HEK293 (cell line): ENCODE results near the gene FOSL1.

Experiments used
- CTCF ChIA-PET: fragments of 350-600 bp; formaldehyde crosslinking; extraction: SDS; loops from one replicate; lab custom pipeline; 2021; ENCODE audit warnings: antibody characterized with exemption; lab: Yijun Ruan, JAX
- POLR2A ChIA-PET: fragments of 300-600 bp; formaldehyde crosslinking; extraction: SDS; loops from one replicate; lab custom pipeline; 2020; ENCODE audit warnings: antibody characterized with exemption, inconsistent platforms; lab: Yijun Ruan, JAX
- H3K27ac ChIP-seq: fragments of 200-500 bp; sonication (Bioruptor generic); 2 replicates; pipeline ENCODE4 v1.5.1; 2014; ENCODE audit warnings: low read depth, low read length, control low read depth, inconsistent platforms; ENCODE audit errors: extremely low read depth
- H3K36me3 ChIP-seq, 2 experiments: fragments of 200-500 bp in 1 of 2; sonication (Bioruptor generic) in 1 of 2; 1 replicate in 1 of 2; 2 replicates in 1 of 2; pipeline ENCODE4 v1.5.1; 2014 to 2017; ENCODE audit warnings: inconsistent platforms in 2 of 2, low read length in 2 of 2; ENCODE audit not compliant: control insufficient read depth in 2 of 2, insufficient read depth in 1 of 2
- H3K4me1 ChIP-seq: fragments of 200-500 bp; sonication (Bioruptor generic); 2 replicates; pipeline ENCODE4 v1.5.1; 2014; ENCODE audit warnings: mild to moderate bottlenecking, low read length, inconsistent platforms; ENCODE audit not compliant: control insufficient read depth, insufficient read depth
- H3K4me3 ChIP-seq: 2 replicates; pipeline ENCODE4 v1.5.1; 2011; ENCODE audit warnings: low read depth, mild to moderate bottlenecking, control low read depth, low read length, moderate library complexity
- H3K9me3 ChIP-seq: fragments of 200-500 bp; sonication (Bioruptor generic); 2 replicates; pipeline ENCODE4 v1.5.1; 2014; ENCODE audit warnings: low read depth, low read length, inconsistent platforms; ENCODE audit not compliant: control insufficient read depth, insufficient read depth
- BCL11A ChIP-seq: fragments of 450-650 bp; formaldehyde crosslinking; IDR thresholded peaks from 2 replicates; pipeline ENCODE4 v1.5.1; 2016; ENCODE audit warnings: low read depth, missing biosample characterization, missing genetic modification characterization
- SALL2 ChIP-seq: fragments of 450-650 bp; formaldehyde crosslinking; IDR thresholded peaks from 2 replicates; pipeline ENCODE4 v1.5.0; 2017; ENCODE audit warnings: missing biosample characterization, mild to moderate bottlenecking, missing genetic modification characterization, borderline replicate concordance
- SETDB1 ChIP-seq: IDR thresholded peaks from one replicate; pipeline ENCODE4 v1.6.1; 2017; ENCODE audit warnings: mild to moderate bottlenecking, low read length, moderate library complexity, mixed read lengths; ENCODE audit not compliant: insufficient read length
- TRIM28 ChIP-seq: IDR thresholded peaks from 2 replicates; pipeline ENCODE4 v1.6.1; 2011; ENCODE audit warnings: low read length, control low read depth, borderline replicate concordance
- ZNF175 ChIP-seq: fragments of 450-650 bp; formaldehyde crosslinking; IDR thresholded peaks from 2 replicates; pipeline ENCODE4 v1.5.1; 2016; ENCODE audit warnings: missing biosample characterization, missing genetic modification characterization
- ZNF341 ChIP-seq: fragments of 450-650 bp; formaldehyde crosslinking; IDR thresholded peaks from 2 replicates; pipeline ENCODE4; 2016; ENCODE audit warnings: low read depth, missing biosample characterization, missing genetic modification characterization
- ZNF37A ChIP-seq: fragments of 450-650 bp; IDR thresholded peaks from 2 replicates; pipeline ENCODE4 v1.5.1; 2018; ENCODE audit warnings: missing biosample characterization, missing genetic modification characterization
- ZNF391 ChIP-seq: fragments of 450-650 bp; formaldehyde crosslinking; IDR thresholded peaks from 2 replicates; pipeline ENCODE4 v1.5.1; 2016; ENCODE audit warnings: low read depth, missing biosample characterization, missing genetic modification characterization, borderline replicate concordance
- ZNF416 ChIP-seq: fragments of 450-650 bp; formaldehyde crosslinking; IDR thresholded peaks from 2 replicates; pipeline ENCODE4 v1.5.1; 2016; ENCODE audit warnings: missing biosample characterization, missing genetic modification characterization
- ZNF423 ChIP-seq: fragments of 450-650 bp; formaldehyde crosslinking; IDR thresholded peaks from 2 replicates; pipeline ENCODE4 v1.5.1; 2016; ENCODE audit warnings: missing biosample characterization, missing genetic modification characterization
- ZNF433 ChIP-seq: fragments of 450-650 bp; formaldehyde crosslinking; IDR thresholded peaks from 2 replicates; pipeline ENCODE4 v1.5.1; 2016; ENCODE audit warnings: missing biosample characterization, missing genetic modification characterization, low read depth
- ZNF521 ChIP-seq: fragments of 450-650 bp; formaldehyde crosslinking; IDR thresholded peaks from 2 replicates; pipeline ENCODE4 v1.5.1; 2017; ENCODE audit warnings: missing biosample characterization, mild to moderate bottlenecking, missing genetic modification characterization
- ZNF530 ChIP-seq: fragments of 450-650 bp; formaldehyde crosslinking; IDR thresholded peaks from 2 replicates; pipeline ENCODE4 v1.5.1; 2016; ENCODE audit warnings: low read depth, missing biosample characterization, missing genetic modification characterization
- ZNF561 ChIP-seq: fragments of 450-650 bp; IDR thresholded peaks from 2 replicates; pipeline ENCODE4 v1.5.1; 2018; ENCODE audit warnings: missing biosample characterization, missing genetic modification characterization, borderline replicate concordance
- ZNF585B ChIP-seq: fragments of 450-650 bp; formaldehyde crosslinking; IDR thresholded peaks from 2 replicates; pipeline ENCODE4 v1.5.1; 2016; ENCODE audit warnings: missing biosample characterization, missing genetic modification characterization
- ZNF600 ChIP-seq: fragments of 450-650 bp; formaldehyde crosslinking; IDR thresholded peaks from 2 replicates; pipeline ENCODE4 v1.5.1; 2016; ENCODE audit warnings: missing biosample characterization, missing genetic modification characterization
- ZNF624 ChIP-seq: fragments of 450-650 bp; formaldehyde crosslinking; IDR thresholded peaks from 2 replicates; pipeline ENCODE4 v1.5.1; 2017; ENCODE audit warnings: missing biosample characterization, missing genetic modification characterization
- ZNF629 ChIP-seq: fragments of 450-650 bp; formaldehyde crosslinking; IDR thresholded peaks from 2 replicates; pipeline ENCODE4 v1.5.1; 2017; ENCODE audit warnings: missing biosample characterization, missing genetic modification characterization
- ZNF707 ChIP-seq: fragments of 450-650 bp; formaldehyde crosslinking; IDR thresholded peaks from 2 replicates; pipeline ENCODE4 v1.5.1; 2016; ENCODE audit warnings: missing biosample characterization, missing genetic modification characterization
- ZNF768 ChIP-seq: fragments of 450-650 bp; formaldehyde crosslinking; IDR thresholded peaks from 2 replicates; pipeline ENCODE4 v1.5.1; 2018; ENCODE audit warnings: missing biosample characterization, mild to moderate bottlenecking, missing genetic modification characterization
- TF ChIP-seq, protein P1 (sequence below): fragments of 450-650 bp; formaldehyde crosslinking; IDR thresholded peaks from 2 replicates; pipeline ENCODE4 v1.5.1; 2017; ENCODE audit warnings: missing biosample characterization, missing genetic modification characterization
- TF ChIP-seq, protein P2 (sequence below): fragments of 450-650 bp; formaldehyde crosslinking; IDR thresholded peaks from 2 replicates; pipeline ENCODE4 v1.5.1; 2016; ENCODE audit warnings: missing biosample characterization, missing genetic modification characterization
- TF ChIP-seq, protein P3 (sequence below): fragments of 450-650 bp; formaldehyde crosslinking; IDR thresholded peaks from 2 replicates; pipeline ENCODE4 v1.5.1; 2016; ENCODE audit warnings: missing biosample characterization, missing genetic modification characterization

Gene FOSL1

DNA sequence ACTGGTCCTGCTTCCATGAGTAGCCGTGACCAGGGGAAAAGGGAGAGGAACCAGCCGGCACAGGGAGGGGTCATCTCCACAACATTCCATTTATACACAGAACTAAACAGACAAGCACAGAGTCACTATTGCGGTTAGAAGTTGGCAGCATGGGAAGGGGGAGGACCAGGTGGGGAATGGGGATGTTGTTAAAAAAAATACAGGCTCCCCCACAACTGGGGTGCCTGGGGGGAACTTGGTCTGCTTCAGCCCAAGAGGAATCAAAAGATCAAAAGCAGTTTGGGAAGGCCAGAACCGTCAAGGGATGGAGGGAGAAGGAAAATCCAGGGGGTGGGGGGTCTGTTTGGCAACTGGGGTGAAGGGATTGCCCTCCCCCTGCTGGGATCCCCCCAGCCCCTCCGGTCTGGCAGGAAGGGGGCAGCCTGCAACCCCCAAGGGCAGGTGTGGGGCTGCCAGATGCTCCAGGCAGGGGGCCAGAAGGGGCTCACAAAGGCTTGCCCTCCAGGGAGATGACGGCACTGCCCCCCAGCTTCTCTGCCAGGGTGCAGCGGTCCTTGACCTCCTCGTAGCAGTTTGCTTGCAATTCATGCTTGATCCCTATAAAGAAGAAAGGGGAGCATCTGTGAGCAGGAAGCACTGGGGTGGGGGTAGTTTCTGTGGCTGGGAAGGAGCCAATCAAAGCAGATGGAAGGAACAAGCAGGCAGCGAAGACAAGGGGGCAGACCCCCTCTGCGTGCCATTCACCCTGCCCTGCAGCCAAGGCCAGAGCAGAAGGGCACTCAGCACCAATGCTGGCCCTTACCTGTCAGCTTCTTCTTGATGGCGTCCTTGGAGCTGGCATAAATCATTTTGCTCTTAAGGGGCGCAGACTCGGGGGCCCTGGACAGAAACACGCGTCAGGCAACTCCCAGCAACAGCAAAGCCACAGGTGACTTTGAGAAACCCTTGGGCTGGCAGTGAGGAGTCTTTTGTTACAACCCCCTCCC lies 45.0 kb downstream of the FOSL1 start:
- POLR2A ChIA-PET, result no interaction called here
- Histone ChIP-seq H3K9me3 (no peaks in the 10 kb centered on the region), H3K4me1 (peaks cover 4% of the 10 kb centered on the region; the same call in 1 of the 2 replicates), H3K27ac (no peak overlapping the region), H3K36me3 (peaks cover 0 to 56% of the 10 kb centered on the region in 2 experiments; a peak in 1 of 3 replicates), H3K4me3 (no peak overlapping the region)
- CTCF ChIA-PET, result interaction anchor here (0.5 to 0.6 kb wide), 2 partner anchors 48 to 136 kb away, joined by 4 read pairs; no protein-coding TSS in a partner anchor
- no peak for TF ChIP-seq ZNF521 (tag by site-specific recombination)

DNA sequence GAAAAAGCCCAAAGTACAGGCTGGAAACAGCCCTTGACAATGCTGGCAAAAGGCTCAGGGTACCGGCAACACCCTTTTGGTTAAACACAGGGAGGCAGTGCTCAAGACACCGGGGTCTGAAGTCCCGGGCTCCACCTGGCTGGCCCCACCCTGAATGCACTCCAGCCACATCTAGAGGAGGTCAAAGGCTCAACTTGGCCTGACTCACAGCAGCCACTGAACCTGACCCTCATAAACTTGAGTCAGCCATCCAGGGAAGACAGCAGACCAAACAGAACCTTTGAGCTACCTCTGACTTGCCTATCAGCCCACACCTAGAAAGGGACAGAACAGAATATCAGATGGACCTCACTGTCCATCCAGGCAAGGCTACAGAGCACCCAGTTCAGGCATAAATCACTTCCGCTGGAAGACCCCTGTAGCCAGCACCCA lies 46.0 kb downstream of the FOSL1 start:
- H3K9me3 ChIP-seq, result no peaks in the 10 kb centered on the region
- TF ChIP-seq ZNF585B (no peak), ZNF423 (tag by site-specific recombination) (no peak), ZNF629 (tag by site-specific recombination) (no peak), ZNF175 (tag by site-specific recombination) (no peak), SETDB1 (no peak), SALL2 (tag by site-specific recombination) (no peak), ZNF600 (tag by site-specific recombination) (no peak), ZNF768 (tag by site-specific recombination) (no peak), ZNF530 (tag by site-specific recombination) (no peak)
- TF ChIP-seq, protein P1, sequence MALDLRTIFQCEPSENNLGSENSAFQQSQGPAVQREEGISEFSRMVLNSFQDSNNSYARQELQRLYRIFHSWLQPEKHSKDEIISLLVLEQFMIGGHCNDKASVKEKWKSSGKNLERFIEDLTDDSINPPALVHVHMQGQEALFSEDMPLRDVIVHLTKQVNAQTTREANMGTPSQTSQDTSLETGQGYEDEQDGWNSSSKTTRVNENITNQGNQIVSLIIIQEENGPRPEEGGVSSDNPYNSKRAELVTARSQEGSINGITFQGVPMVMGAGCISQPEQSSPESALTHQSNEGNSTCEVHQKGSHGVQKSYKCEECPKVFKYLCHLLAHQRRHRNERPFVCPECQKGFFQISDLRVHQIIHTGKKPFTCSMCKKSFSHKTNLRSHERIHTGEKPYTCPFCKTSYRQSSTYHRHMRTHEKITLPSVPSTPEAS (tag by site-specific recombination), result no peak
- H3K36me3 ChIP-seq, result peaks cover 0 to 56% of the 10 kb centered on the region in 2 experiments; a peak in 1 of 3 replicates
- no peak overlapping the region for H3K4me3 ChIP-seq
- no peak overlapping the region for H3K27ac ChIP-seq
- CTCF ChIA-PET, result no interaction called here
- POLR2A ChIA-PET, result no interaction called here
- peaks cover 2% of the 10 kb centered on the region; the same call in 1 of the 2 replicates for H3K4me1 ChIP-seq

DNA sequence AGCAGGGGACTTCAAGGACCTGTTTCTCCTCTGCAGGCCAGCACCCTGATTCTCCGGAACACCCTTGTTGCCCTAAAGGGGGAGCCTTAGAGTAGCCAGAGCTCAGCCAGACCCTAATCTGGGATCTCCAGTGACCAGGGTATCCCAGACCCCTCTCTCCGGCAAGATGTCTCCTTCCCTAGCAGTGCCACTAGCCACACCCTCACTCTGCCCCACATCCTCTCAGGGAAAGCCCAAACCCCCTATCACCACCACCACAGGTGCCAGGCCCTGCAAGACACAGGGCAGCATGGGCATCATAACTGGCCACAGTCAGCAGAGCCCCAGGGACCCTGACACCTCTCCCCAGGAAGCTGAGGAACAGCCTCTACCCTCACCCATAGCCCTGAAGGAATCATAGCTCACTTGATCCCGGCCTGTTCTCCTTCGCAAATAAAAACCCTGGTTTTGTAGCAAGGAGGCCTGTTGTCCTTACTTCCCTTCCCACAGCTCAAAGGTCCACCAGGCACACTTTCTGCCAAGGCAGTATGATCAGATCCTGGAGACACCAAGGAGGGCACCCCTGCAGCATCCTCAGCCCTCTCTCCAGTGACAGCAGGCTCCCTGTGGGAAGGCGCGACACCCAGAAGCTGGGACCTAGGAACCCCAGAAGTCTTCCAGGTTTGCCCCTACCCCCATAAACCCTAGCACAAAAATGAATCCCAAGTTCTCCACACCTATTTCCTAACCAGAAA lies 46.8 kb downstream of the FOSL1 start:
- TF ChIP-seq ZNF416 (tag by site-specific recombination) (no peak), ZNF561 (no peak), ZNF391 (no peak), TRIM28 (no peak), BCL11A (tag by site-specific recombination) (no peak), ZNF624 (tag by site-specific recombination) (no peak), ZNF341 (tag by site-specific recombination) (no peak), ZNF37A (no peak), ZNF433 (tag by site-specific recombination) (no peak), ZNF707 (tag by site-specific recombination) (no peak)
- TF ChIP-seq, protein P2, sequence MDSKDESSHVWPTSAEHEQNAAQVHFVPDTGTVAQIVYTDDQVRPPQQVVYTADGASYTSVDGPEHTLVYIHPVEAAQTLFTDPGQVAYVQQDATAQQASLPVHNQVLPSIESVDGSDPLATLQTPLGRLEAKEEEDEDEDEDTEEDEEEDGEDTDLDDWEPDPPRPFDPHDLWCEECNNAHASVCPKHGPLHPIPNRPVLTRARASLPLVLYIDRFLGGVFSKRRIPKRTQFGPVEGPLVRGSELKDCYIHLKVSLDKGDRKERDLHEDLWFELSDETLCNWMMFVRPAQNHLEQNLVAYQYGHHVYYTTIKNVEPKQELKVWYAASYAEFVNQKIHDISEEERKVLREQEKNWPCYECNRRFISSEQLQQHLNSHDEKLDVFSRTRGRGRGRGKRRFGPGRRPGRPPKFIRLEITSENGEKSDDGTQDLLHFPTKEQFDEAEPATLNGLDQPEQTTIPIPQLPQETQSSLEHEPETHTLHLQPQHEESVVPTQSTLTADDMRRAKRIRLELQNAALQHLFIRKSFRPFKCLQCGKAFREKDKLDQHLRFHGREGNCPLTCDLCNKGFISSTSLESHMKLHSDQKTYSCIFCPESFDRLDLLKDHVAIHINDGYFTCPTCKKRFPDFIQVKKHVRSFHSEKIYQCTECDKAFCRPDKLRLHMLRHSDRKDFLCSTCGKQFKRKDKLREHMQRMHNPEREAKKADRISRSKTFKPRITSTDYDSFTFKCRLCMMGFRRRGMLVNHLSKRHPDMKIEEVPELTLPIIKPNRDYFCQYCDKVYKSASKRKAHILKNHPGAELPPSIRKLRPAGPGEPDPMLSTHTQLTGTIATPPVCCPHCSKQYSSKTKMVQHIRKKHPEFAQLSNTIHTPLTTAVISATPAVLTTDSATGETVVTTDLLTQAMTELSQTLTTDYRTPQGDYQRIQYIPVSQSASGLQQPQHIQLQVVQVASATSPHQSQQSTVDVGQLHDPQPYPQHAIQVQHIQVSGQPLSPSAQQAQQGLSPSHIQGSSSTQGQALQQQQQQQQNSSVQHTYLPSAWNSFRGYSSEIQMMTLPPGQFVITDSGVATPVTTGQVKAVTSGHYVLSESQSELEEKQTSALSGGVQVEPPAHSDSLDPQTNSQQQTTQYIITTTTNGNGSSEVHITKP (tag by site-specific recombination), result no peak
- TF ChIP-seq, protein P3, sequence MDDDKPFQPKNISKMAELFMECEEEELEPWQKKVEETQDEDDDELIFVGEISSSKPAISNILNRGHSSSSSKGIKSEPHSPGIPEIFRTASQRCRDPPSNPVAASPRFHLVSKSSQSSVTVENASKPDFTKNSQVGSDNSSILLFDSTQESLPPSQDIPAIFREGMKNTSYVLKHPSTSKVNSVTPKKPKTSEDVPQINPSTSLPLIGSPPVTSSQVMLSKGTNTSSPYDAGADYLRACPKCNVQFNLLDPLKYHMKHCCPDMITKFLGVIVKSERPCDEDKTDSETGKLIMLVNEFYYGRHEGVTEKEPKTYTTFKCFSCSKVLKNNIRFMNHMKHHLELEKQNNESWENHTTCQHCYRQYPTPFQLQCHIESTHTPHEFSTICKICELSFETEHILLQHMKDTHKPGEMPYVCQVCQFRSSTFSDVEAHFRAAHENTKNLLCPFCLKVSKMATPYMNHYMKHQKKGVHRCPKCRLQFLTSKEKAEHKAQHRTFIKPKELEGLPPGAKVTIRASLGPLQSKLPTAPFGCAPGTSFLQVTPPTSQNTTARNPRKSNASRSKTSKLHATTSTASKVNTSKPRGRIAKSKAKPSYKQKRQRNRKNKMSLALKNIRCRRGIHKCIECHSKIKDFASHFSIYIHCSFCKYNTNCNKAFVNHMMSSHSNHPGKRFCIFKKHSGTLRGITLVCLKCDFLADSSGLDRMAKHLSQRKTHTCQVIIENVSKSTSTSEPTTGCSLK, result no peak
- ChIA-PET POLR2A (interaction anchor here (2.4 kb wide), 1 partner anchor 15 kb away, joined by 11 read pairs; no protein-coding TSS in a partner anchor), CTCF (interaction anchor here (0.6 to 0.7 kb wide), 6 partner anchors 10 to 313 kb away, joined by 3 to 5 read pairs (median 3); no protein-coding TSS in a partner anchor)
- Histone ChIP-seq H3K9me3 (no peaks in the 10 kb centered on the region), H3K27ac (no peak overlapping the region), H3K36me3 (peaks cover 0 to 56% of the 10 kb centered on the region in 2 experiments; a peak in 1 of 3 replicates), H3K4me3 (no peak overlapping the region), H3K4me1 (no peaks in the 10 kb centered on the region)
